Smooth muscle cell of the pulmonary artery (primary cell): ENCODE data around the gene CT47B1. TPM values are rescaled to one million over a fixed set of nuclear protein-coding genes. Genes with fewer than 3 reads are reported as not detected.

Experiments used
- total RNA-seq: library from RNA; depleted of rRNA; stranded (reverse); fragments of >200 nt; gene quantifications from 2 replicates; pipeline ENCODE4 v1.2.3, GENCODE V29; 2014

CT47B1 gene
- total RNA-seq: not detected in 2 replicates

GRCh38 chrX:120875766-120876165 is at the start of gene CT47B1:
CT47B1 (minus strand) TSS chrX:120875866; CDS start chrX:120875670, 196 bp downstream.

Other genes starting within 250 kb of the CT47B1 start
- gene C1GALT1C1, start 245.8 kb downstream of the CT47B1 start, total RNA-seq: 42.7 and 59.3 TPM in 2 replicates
- gene CT47A11, start 61.3 kb upstream of the CT47B1 start, total RNA-seq: not detected in 2 replicates
- gene CT47A10, start 66.2 kb upstream of the CT47B1 start, total RNA-seq: not detected in 2 replicates
- not detected in 2 replicates for gene CT47A9, start 71.0 kb upstream of the CT47B1 start, total RNA-seq
- not detected in 2 replicates for gene CT47A8, start 75.9 kb upstream of the CT47B1 start, total RNA-seq
- gene CT47A7, start 80.7 kb upstream of the CT47B1 start, total RNA-seq: not detected in 2 replicates
- gene CT47A6, start 85.6 kb upstream of the CT47B1 start, total RNA-seq: not detected in 2 replicates
- not detected in 2 replicates for gene CT47A5, start 90.5 kb upstream of the CT47B1 start, total RNA-seq
- not detected in 2 replicates for gene CT47A4, start 95.3 kb upstream of the CT47B1 start, total RNA-seq
- gene CT47A3, start 100.2 kb upstream of the CT47B1 start, total RNA-seq: not detected in 2 replicates
- gene CT47A2, start 105.1 kb upstream of the CT47B1 start, total RNA-seq: not detected in 2 replicates
- not detected in 2 replicates for gene CT47A1, start 109.9 kb upstream of the CT47B1 start, total RNA-seq
- 1.7 and 2.0 TPM in 2 replicates for gene GLUD2, start 171.7 kb upstream of the CT47B1 start, total RNA-seq